ENCODE results near the gene SLC6A18.
"Not testable (repeated sequence)": the region's sequence is repeated elsewhere in the genome, so short reads cannot be mapped to it uniquely, and the experiment has no call there.

SLC6A18 gene

DNA sequence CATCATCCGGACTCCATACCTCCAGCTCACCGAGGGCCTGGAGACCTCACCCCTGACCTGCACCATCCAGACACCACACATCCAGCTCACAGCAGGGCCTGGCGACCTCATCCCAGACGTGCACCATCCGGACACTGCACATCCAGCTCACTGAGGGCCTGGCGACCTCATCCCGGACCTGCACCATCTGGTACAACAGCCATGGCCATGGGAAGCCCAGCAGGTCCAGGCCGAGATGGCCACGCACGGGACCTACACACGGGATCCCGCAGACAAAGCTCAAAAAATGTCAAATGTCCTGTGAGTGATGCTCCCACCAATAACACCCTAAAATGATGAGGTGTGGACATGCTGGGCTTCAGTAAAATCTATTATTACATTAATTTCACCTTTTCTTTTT lies 60.0 kb downstream of the SLC6A18 start:
- no peak for DNase-seq (ENCODE audit: insufficient read length, low spot score)
- TF ChIP-seq, protein P1, sequence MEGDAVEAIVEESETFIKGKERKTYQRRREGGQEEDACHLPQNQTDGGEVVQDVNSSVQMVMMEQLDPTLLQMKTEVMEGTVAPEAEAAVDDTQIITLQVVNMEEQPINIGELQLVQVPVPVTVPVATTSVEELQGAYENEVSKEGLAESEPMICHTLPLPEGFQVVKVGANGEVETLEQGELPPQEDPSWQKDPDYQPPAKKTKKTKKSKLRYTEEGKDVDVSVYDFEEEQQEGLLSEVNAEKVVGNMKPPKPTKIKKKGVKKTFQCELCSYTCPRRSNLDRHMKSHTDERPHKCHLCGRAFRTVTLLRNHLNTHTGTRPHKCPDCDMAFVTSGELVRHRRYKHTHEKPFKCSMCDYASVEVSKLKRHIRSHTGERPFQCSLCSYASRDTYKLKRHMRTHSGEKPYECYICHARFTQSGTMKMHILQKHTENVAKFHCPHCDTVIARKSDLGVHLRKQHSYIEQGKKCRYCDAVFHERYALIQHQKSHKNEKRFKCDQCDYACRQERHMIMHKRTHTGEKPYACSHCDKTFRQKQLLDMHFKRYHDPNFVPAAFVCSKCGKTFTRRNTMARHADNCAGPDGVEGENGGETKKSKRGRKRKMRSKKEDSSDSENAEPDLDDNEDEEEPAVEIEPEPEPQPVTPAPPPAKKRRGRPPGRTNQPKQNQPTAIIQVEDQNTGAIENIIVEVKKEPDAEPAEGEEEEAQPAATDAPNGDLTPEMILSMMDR (IDR thresholded peaks at IDR 0.05; ENCODE audit: insufficient read depth, missing control alignments), result no peak
- no peak for FAIRE-seq

DNA sequence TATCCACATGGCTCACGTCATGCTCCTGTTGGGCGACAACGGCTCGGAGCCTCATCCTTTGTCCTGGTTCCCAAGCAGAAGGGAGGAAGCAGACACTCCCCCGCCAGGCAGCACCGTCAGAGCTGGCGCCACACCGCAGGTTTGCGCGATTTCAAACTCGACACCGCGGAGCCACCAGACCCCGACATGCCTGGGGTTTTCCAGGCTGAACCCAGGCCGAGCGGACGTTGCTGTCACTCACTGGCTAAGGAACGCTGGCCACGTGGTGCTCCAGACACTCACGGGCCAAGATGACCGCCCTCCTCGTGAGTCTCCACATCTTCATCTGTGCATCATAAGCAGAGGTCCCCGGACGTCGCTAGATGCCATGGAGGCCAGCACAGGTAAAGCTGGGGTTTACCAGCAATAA lies 60.7 kb downstream of the SLC6A18 start:
- DNase-seq (ENCODE audit: insufficient read length, low spot score) (no peak), FAIRE-seq (no peak)
- TF ChIP-seq, protein P1 (IDR thresholded peaks at IDR 0.05; ENCODE audit: insufficient read depth, missing control alignments), result no peak

DNA sequence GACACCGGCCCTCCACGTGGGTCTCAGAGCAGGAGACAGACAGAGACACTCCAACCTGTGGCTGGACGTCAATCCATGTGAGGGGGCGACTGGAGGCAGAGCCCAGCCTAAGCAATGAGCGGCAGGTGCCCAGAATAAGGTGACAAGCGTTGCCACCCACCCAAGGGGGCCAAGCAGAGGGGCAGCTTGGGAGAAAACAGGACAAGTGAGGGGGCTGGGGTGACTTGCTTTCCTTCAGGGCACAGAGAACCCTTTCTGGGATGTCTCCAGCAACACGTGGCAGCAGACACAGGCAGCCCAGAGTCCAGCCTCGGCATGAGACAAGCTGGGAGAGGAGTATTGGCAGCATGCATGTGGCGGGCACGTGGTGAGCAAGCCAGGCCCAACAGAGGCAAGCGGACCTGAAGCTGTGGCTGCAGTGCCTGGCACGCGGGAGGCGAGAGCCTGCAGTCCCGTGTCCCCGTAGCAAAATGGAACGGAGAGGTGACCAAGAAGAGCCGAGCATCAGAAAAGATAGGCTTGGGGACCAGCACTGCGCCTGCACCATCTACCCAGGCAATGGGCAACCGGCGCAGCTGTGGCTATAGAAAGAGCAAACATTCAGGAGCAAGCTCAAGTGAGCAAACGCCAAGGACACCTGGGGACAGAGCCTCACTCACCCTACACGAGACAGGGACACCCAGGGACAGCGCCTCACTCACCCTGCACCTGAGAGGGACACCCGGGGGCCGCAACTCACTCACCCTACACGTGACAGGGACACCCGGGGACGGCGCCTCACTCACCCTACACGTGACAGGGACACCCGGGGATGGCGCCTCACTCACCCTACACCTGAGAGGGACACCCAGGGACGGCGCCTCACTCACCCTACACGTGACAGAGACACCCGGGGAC lies 63.5 kb downstream of the SLC6A18 start:
- DNase-seq (ENCODE audit: insufficient read length, low spot score) (no peak), FAIRE-seq (no peak)
- TF ChIP-seq, protein P1 (IDR thresholded peaks at IDR 0.05; ENCODE audit: insufficient read depth, missing control alignments), result no peak

DNA sequence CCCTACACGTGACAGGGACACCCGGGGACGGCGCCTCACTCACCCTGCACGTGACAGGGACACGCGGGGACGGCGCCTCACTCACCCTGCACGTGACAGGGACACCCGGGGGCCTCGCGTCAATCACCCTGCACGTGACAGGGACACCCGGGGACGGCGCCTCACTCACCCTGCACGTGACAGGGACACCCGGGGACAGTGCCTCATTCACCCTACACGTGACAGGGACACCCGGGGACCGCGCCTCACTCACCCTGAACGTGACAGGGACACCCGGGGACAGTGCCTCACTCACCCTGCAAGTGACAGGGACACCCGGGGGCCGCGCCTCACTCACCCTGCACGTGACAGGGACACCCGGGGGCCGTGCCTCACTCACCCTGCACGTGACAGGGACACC lies 64.4 kb downstream of the SLC6A18 start:
- not testable (repeated sequence) for DNase-seq (ENCODE audit: insufficient read length, low spot score); FAIRE-seq

DNA sequence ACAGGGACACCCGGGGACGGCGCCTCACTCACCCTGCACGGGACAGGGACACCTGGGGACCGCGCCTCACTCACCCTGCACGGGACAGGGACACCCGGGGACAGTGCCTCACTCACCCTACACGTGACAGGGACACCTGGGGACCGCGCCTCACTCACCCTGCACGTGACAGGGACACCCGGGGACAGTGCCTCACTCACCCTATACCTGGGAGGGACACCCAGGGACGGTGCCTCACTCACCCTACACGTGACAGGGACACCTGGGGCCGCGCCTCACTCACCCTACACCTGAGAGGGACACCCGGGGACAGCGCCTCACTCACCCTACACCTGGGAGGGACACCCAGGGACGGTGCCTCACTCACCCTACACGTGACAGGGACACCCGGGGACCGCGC lies 65.8 kb downstream of the SLC6A18 start:
- DNase-seq (ENCODE audit: insufficient read length, low spot score); FAIRE-seq: not testable (repeated sequence)

DNA sequence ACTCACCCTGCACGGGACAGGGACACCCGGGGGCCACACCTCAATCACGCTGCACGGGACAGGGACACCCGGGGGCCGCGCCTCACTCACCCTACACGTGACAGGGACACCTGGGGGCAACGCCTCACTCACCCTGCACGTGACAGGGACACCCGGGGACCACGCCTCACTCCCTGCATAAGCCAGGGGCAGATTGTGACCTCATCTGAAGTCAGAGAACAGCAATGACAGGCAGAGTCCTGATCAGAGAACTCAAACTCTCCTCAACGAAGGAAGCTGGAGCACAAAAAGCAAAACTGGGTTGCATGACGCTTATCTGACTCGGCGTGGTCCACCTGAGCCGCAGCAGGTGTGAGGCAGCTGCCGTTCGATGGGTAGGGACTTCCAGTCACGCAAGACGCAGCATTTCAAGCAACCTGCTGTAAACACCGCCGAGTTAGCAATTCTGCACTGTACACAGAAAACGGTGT lies 66.5 kb downstream of the SLC6A18 start:
- FAIRE-seq (no peak), DNase-seq (ENCODE audit: insufficient read length, low spot score) (no peak)
- TF ChIP-seq, protein P1 (IDR thresholded peaks at IDR 0.05; ENCODE audit: insufficient read depth, missing control alignments), result no peak

DNA sequence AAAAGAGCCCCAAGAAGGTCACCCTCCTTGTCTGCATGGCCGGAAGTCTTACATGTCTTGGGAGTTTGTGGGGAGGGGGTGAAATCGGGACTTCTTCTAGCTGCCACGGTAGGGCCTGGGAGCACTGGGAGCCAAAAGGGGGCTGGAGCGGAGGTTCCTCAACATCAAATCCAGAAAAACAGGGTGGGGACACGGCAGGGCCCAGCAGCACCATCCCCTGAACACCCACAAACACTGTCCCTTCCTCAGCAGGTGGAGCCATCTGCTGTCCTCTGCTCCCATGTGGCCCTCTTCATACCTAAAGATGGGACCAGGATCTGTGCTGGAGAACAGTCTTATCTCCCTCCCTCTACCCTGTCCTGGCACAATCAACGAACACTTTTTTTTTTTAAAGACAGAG lies 67.0 kb downstream of the SLC6A18 start:
- no peak for FAIRE-seq
- no peak for DNase-seq (ENCODE audit: insufficient read length, low spot score)
- TF ChIP-seq, protein P1 (IDR thresholded peaks at IDR 0.05; ENCODE audit: insufficient read depth, missing control alignments), result no peak

DNA sequence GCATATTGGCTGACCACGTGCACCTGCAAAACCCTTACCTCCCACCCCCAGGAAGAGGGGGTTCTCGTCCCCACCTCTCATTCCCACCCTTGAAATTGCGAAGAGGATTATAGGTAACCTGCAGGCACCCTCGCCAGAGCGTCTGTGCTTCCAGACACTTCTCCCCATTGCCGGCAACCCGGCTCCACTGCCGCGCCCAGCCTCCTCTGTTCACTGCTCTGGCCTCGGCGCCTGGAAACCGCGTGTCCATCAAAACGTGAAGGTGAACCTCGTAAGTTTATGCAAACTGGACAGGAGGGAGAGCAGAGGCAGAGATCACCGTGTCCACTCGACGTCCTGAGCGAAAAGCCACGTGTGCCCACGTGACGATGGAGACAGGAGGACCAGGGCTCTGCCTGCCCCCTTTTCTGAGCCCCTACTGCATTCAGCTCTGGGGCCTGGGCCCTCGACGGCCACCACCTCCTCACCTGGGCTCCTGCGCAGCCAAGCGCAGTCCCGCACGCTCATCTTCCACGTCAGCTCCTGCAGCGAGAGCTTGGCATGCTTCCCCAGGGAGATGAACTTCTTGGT lies 67.8 kb downstream of the SLC6A18 start:
- DNase-seq (ENCODE audit: insufficient read length, low spot score), result no peak
- TF ChIP-seq, protein P1 (IDR thresholded peaks at IDR 0.05; ENCODE audit: insufficient read depth, missing control alignments), result no peak
- FAIRE-seq, result no peak
